Loucy (cell line): Measurements from ENCODE around the gene ZYX.

Experiments
- H2AFZ ChIP-seq: fragments of 200-600 bp; sonication (generic); 2 replicates; pipeline ENCODE4 v1.6.0; 2016; ENCODE audit warnings: antibody characterized with exemption, mild to moderate bottlenecking, low read length, moderate library complexity
- H3F3A ChIP-seq: fragments of 200-600 bp; 2 replicates; pipeline ENCODE4 v1.6.0; 2016; ENCODE audit warnings: antibody characterized with exemption, low read depth, mild to moderate bottlenecking
- H3K27me3 ChIP-seq: fragments of 200-600 bp; sonication (generic); 2 replicates; pipeline ENCODE4 v1.6.1; 2014; ENCODE audit warnings: low read length, mild to moderate bottlenecking; ENCODE audit not compliant: insufficient read depth, poor library complexity, severe bottlenecking
- H3K36me3 ChIP-seq: fragments of 200-600 bp; sonication (generic); 2 replicates; pipeline ENCODE4 v1.6.1; 2016; ENCODE audit warnings: low read length; ENCODE audit not compliant: insufficient read depth
- H3K4me1 ChIP-seq: fragments of 200-600 bp; sonication (generic); 2 replicates; pipeline ENCODE4 v1.5.1; 2014; ENCODE audit warnings: low read length, mild to moderate bottlenecking; ENCODE audit not compliant: insufficient read depth, poor library complexity, severe bottlenecking
- H3K4me2 ChIP-seq: fragments of 200-600 bp; sonication (generic); 2 replicates; pipeline ENCODE4 v1.6.0; 2014; ENCODE audit warnings: antibody characterized with exemption, low read length, low read depth, mild to moderate bottlenecking; ENCODE audit not compliant: poor library complexity, severe bottlenecking
- H3K4me3 ChIP-seq: fragments of 200-600 bp; sonication (generic); 2 replicates; pipeline ENCODE4 v1.5.1; 2014; ENCODE audit warnings: low read length, mild to moderate bottlenecking, mixed read lengths; ENCODE audit not compliant: poor library complexity, severe bottlenecking
- H3K79me2 ChIP-seq: fragments of 200-600 bp; sonication (generic); 2 replicates; pipeline ENCODE4 v1.6.1; 2014; ENCODE audit warnings: low read length; ENCODE audit not compliant: insufficient read depth
- H3K9ac ChIP-seq: fragments of 200-600 bp; sonication (generic); 2 replicates; pipeline ENCODE4 v1.6.0; 2014; ENCODE audit warnings: mild to moderate bottlenecking, low read depth, low read length, moderate library complexity; ENCODE audit not compliant: poor library complexity, severe bottlenecking
- H3K9me2 ChIP-seq: fragments of 200-600 bp; sonication (generic); replicated peaks from 2 replicates; pipeline ENCODE4 v1.6.1; 2016; ENCODE audit warnings: low read depth, low read length, mixed read lengths
- H3K9me3 ChIP-seq: fragments of 200-600 bp; sonication (generic); 2 replicates; pipeline ENCODE4 v1.6.1; 2014; ENCODE audit warnings: mild to moderate bottlenecking, antibody characterized with exemption, low read length, low read depth; ENCODE audit not compliant: insufficient read depth
- H4K20me1 ChIP-seq: fragments of 200-600 bp; sonication (generic); 2 replicates; pipeline ENCODE4 v1.6.0; 2014; ENCODE audit warnings: antibody characterized with exemption, low read length, mild to moderate bottlenecking; ENCODE audit not compliant: insufficient read depth, poor library complexity, severe bottlenecking
- CTCF ChIP-seq: fragments of 200-600 bp; sonication (generic); conservative IDR thresholded peaks from 2 replicates; pipeline ENCODE4 v1.5.1; 2014; ENCODE audit warnings: mild to moderate bottlenecking, antibody characterized with exemption, low read length
- EZH2phosphoT487 ChIP-seq: fragments of 200-600 bp; IDR thresholded peaks from 2 replicates; pipeline ENCODE4 v1.6.1; 2018; ENCODE audit warnings: antibody characterized with exemption, mild to moderate bottlenecking, moderate library complexity, borderline replicate concordance

The ZYX gene

GRCh38 chr7:143354965-143355364 is 26.2 kb upstream of the ZYX start:
- H3K4me3 ChIP-seq, result no peak overlapping the region
- no peaks in the 10 kb centered on the region for H3K9me3 ChIP-seq
- H4K20me1 ChIP-seq, result no peaks in the 10 kb centered on the region
- TF ChIP-seq EZH2phosphoT487, result no peak
- no peak for TF ChIP-seq CTCF
- H3F3A ChIP-seq, result no peaks in the 10 kb centered on the region
- no peaks in the 10 kb centered on the region for H3K9me2 ChIP-seq
- no peaks in the 10 kb centered on the region for H3K79me2 ChIP-seq
- H3K4me2 ChIP-seq, result no peak overlapping the region
- H3K4me1 ChIP-seq, result no peaks in the 10 kb centered on the region
- H3K36me3 ChIP-seq, result no peaks in the 10 kb centered on the region
- H2AFZ ChIP-seq, result no peak overlapping the region
- H3K27me3 ChIP-seq, result no peaks in the 10 kb centered on the region
- no peak overlapping the region for H3K9ac ChIP-seq

DNA sequence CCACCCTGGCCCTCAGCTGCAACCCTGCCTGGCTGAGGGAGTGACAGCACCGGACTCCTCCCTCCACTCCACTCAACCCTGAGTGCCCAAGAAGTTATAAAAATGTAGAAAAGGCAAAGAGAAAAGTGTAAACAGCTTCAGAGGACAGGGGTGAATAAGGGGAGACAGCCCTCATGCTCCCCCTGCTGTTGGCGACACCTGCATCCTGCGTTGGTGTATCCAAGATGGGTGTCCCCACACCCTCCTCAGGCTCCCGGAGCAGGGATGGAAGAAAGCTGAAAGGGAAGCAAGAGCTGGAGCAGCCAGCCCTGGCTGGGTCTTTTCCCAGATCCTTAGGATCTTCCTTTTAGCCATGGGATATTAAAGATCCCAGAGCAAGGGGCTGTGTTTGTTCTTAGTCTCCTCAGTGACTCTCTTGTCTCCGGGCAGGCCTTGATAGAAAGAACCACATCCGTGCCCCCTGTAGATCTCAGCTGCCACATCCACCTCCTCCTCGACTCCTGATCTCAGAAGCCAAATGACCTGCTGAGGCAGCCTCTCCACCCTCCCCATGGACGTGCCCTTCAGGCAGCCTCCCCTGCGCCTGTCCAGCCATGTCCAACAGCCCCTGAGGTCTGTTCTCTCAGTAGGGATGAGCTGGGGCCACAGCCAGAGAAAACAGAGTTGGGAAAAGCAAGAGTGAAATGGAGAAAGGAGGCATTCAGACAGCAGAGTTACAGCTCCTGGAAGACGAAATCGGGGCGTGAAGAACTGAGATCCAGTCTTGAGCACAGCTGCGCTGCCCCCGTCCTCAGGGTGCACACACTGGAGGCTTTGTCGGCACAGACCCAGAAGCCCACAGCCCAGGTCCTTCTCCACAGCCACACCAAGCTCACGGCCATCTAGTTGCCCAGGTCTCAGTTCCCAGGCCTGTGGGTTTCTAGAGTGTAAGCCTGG is 25.4 kb upstream of the ZYX start:
- H2AFZ ChIP-seq, result no peak overlapping the region
- no peaks in the 10 kb centered on the region for H3K4me1 ChIP-seq
- no peak overlapping the region for H3K9ac ChIP-seq
- no peaks in the 10 kb centered on the region for H3F3A ChIP-seq
- H3K79me2 ChIP-seq, result no peaks in the 10 kb centered on the region
- no peaks in the 10 kb centered on the region for H3K9me3 ChIP-seq
- no peaks in the 10 kb centered on the region for H3K36me3 ChIP-seq
- no peak for TF ChIP-seq EZH2phosphoT487
- TF ChIP-seq CTCF, result 0 out of 2 replicates have a peak, but pooled peaks have one; percentile 10
- no peaks in the 10 kb centered on the region for H4K20me1 ChIP-seq
- H3K27me3 ChIP-seq, result no peaks in the 10 kb centered on the region
- no peaks in the 10 kb centered on the region for H3K9me2 ChIP-seq
- H3K4me3 ChIP-seq, result no peak overlapping the region
- no peak overlapping the region for H3K4me2 ChIP-seq

DNA sequence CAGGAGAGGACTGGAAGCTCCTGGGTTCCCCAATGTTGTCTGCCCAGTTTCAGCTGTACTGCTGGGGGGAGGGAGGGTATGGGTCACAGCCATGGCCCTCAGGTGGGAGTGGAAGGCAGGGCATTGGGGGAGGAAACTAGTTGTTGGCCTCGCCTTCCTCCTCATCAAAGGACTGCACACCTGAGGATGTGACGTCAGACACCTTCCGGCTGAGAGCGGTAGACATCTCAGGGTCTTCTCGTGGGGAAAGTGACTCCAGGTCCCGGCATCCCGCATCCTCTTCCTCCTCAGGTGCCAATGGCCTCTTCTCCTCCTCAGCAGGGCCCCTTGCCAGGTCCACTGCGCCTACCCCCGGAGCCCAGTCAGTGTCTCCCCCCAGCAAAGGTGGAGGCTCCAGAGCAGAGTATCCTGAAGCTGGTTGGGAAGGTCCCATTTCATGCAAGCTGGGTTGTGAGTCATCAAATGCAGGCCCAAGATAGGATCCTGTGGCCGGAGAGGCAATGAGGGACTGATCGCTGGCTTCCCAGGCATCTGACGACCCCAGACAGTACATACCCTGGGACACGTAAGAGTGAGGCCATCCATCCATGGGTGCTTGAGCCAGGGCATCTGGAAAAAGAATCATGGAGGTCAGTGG is 24.6 kb upstream of the ZYX start:
- Histone ChIP-seq H3K9ac (no peak overlapping the region), H3K36me3 (no peaks in the 10 kb centered on the region), H3K4me3 (no peak overlapping the region), H3K9me2 (no peaks in the 10 kb centered on the region), H2AFZ (no peak overlapping the region), H3F3A (no peaks in the 10 kb centered on the region), H4K20me1 (no peaks in the 10 kb centered on the region), H3K27me3 (no peaks in the 10 kb centered on the region), H3K9me3 (no peaks in the 10 kb centered on the region), H3K79me2 (no peaks in the 10 kb centered on the region), H3K4me1 (no peaks in the 10 kb centered on the region), H3K4me2 (no peak overlapping the region)
- no peak for TF ChIP-seq EZH2phosphoT487
- no peak for TF ChIP-seq CTCF
